ENCODE measurements around the gene PPM1D.
"Not testable (repeated sequence)": the region's sequence is repeated elsewhere in the genome, so short reads cannot be mapped to it uniquely, and the experiment has no call there.

The PPM1D gene

GRCh38 chr17:60599620-60600489, at the start of gene PPM1D:
Gene PPM1D (plus strand): TSS chr17:60600193. CDS start chr17:60600415, 222 bp downstream.
- peak; percentile 94 for DNase-seq (ENCODE audit: low read depth)

- DNase-seq (ENCODE audit: low read depth) = not testable (repeated sequence)
These were observed 47.7 kb upstream of the PPM1D start for GRCh38 chr17:60552255-60552654.

- no peak for DNase-seq (ENCODE audit: low read depth)
These were observed 45.6 kb upstream of the PPM1D start for GRCh38 chr17:60554377-60554788.

- no peak for DNase-seq (ENCODE audit: low read depth)
These were observed 44.2 kb upstream of the PPM1D start for GRCh38 chr17:60555786-60556185.

- no peak for DNase-seq (ENCODE audit: low read depth)
These were observed 42.2 kb upstream of the PPM1D start for GRCh38 chr17:60557805-60558204.

- DNase-seq (ENCODE audit: low read depth) = no peak
These were observed 40.4 kb upstream of the PPM1D start for GRCh38 chr17:60559659-60559994.

GRCh38 chr17:60559995-60560859, 39.8 kb upstream of the PPM1D start:
- no peak for DNase-seq (ENCODE audit: low read depth)

GRCh38 chr17:60560860-60561257, 39.1 kb upstream of the PPM1D start:
- no peak for DNase-seq (ENCODE audit: low read depth)

- DNase-seq (ENCODE audit: low read depth) = no peak
These were observed 37.6 kb upstream of the PPM1D start for GRCh38 chr17:60562421-60562820.

GRCh38 chr17:60563743-60564142, 36.2 kb upstream of the PPM1D start:
- no peak for DNase-seq (ENCODE audit: low read depth)

- no peak for DNase-seq (ENCODE audit: low read depth)
These were observed 34.8 kb upstream of the PPM1D start for GRCh38 chr17:60565233-60565632.

- DNase-seq (ENCODE audit: low read depth) = no peak
These were observed 26.5 kb upstream of the PPM1D start for GRCh38 chr17:60573236-60574051.

- no peak for DNase-seq (ENCODE audit: low read depth)
These were observed 22.7 kb upstream of the PPM1D start for GRCh38 chr17:60577147-60577915.

GRCh38 chr17:60579090-60579489, 20.9 kb upstream of the PPM1D start:
- no peak for DNase-seq (ENCODE audit: low read depth)

GRCh38 chr17:60579551-60579950, 20.4 kb upstream of the PPM1D start:
- DNase-seq (ENCODE audit: low read depth) = no peak

- DNase-seq (ENCODE audit: low read depth) = no peak
These were observed 17.0 kb upstream of the PPM1D start for GRCh38 chr17:60583008-60583407.

GRCh38 chr17:60585887-60586286, 14.1 kb upstream of the PPM1D start:
- no peak for DNase-seq (ENCODE audit: low read depth)

- DNase-seq (ENCODE audit: low read depth) = no peak
These were observed 13.6 kb upstream of the PPM1D start for GRCh38 chr17:60586288-60586974.

GRCh38 chr17:60590070-60590469, 9.9 kb upstream of the PPM1D start:
- no peak for DNase-seq (ENCODE audit: low read depth)

GRCh38 chr17:60592750-60593149, 7.2 kb upstream of the PPM1D start:
- DNase-seq (ENCODE audit: low read depth) = no peak
